Ascending aorta (tissue), 2 donors: ENCODE data around the gene METTL16. TPM values are rescaled to one million over a fixed set of nuclear protein-coding genes. Genes with fewer than 3 reads are reported as not detected.

Experiments
- DNase-seq, 2 donors: peaks; one replicate each; pipeline ENCODE4 v3.0.0-alpha.2; 2019; ENCODE audit warnings: low spot score in 2 of 2
- H3K27ac ChIP-seq, 2 donors: fragments of 200-600 bp; sonication (generic); one replicate each; pipeline ENCODE4 v1.5.1; 2016 to 2017; ENCODE audit warnings: mild to moderate bottlenecking in 1 of 2
- H3K27me3 ChIP-seq: fragments of 200-600 bp; sonication (generic); one replicate; pipeline ENCODE4 v1.5.1; 2017
- H3K36me3 ChIP-seq, 2 donors: fragments of 200-600 bp; sonication (generic); one replicate each; pipeline ENCODE4 v1.5.1; 2016
- H3K4me1 ChIP-seq, 2 donors: fragments of 200-600 bp; sonication (generic); one replicate each; pipeline ENCODE4 v1.5.1; 2016 to 2017; ENCODE audit warnings: mild to moderate bottlenecking in 1 of 2
- H3K4me3 ChIP-seq, 2 donors: fragments of 200-600 bp; sonication (generic); one replicate each; pipeline ENCODE4 v1.5.1; 2016 to 2017; ENCODE audit warnings: mild to moderate bottlenecking in 1 of 2
- H3K9me3 ChIP-seq, 2 donors: fragments of 200-600 bp; sonication (generic); one replicate each; pipeline ENCODE4 v1.5.1; 2016
- intact Hi-C: fragments of 100-400 bp; cut with DNase I; formaldehyde crosslinking; loops from one replicate; pipeline ENCODE4 v1.15.1; 2023
- total RNA-seq: library from RNA; depleted of rRNA; stranded (reverse); fragments of >200 nt; gene quantifications from one replicate; pipeline ENCODE4 v1.1.0, GENCODE V29; 2016
- TF ChIP-seq, protein P1 (sequence below), 3 experiments: fragments of 200-600 bp in 2 of 3; fragments of 450-650 bp in 1 of 3; sonication (generic) in 2 of 3; IDR thresholded peaks; one replicate each; pipeline ENCODE4 v1.5.1; 2016 to 2019; ENCODE audit warnings: antibody characterized with exemption in 3 of 3, mild to moderate bottlenecking in 1 of 3, moderate library complexity in 1 of 3

The METTL16 gene
- total RNA-seq, 1 donor from 2014 or later, result 15.3 TPM

DNA sequence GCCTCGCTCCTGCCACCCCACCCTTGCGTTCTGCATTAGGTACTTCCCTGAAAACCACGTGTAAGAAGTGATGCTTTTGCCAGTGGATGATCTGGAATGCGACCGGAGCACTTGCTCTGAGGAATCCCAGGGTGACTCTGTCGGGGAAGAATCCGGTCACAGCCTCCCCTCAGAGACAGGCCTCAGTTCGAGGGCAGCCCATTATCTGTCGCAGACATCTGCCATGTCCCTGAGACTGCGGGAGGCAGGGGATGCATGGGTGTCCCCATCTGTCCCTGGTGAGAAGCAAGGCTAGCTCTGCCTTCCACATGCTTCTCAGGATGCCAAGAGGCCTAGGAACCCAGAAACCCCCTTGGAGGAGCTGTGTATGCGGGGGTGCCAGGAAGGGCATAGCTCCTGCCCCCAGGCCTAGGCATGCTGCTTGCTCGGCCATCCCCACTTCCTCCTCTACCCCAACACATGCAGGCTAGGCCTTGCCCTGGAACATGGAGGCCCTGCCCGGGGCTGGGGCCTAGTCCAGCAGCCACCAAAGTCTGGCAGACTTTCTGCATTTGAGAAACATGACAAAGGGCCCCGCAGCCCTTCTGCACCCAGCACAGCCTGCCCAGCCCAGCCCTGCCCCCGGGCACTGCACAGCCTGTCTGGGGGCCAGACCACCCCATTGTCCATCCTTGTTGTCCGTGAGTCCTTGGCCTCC, 131.3 kb downstream of the METTL16 start:
- no peaks in the 10 kb centered on the region for H3K9me3 ChIP-seq
- H3K4me1 ChIP-seq, result peaks cover 0 to 4% of the 10 kb centered on the region in 2 donors
- intact Hi-C loops, result no loop called here
- H3K4me3 ChIP-seq, result no peak overlapping the region
- no peak for DNase-seq
- no peaks in the 10 kb centered on the region for H3K27me3 ChIP-seq
- H3K36me3 ChIP-seq, result peaks cover 36 to 58% of the 10 kb centered on the region in 2 donors
- no peak overlapping the region for H3K27ac ChIP-seq
- TF ChIP-seq, protein P1, sequence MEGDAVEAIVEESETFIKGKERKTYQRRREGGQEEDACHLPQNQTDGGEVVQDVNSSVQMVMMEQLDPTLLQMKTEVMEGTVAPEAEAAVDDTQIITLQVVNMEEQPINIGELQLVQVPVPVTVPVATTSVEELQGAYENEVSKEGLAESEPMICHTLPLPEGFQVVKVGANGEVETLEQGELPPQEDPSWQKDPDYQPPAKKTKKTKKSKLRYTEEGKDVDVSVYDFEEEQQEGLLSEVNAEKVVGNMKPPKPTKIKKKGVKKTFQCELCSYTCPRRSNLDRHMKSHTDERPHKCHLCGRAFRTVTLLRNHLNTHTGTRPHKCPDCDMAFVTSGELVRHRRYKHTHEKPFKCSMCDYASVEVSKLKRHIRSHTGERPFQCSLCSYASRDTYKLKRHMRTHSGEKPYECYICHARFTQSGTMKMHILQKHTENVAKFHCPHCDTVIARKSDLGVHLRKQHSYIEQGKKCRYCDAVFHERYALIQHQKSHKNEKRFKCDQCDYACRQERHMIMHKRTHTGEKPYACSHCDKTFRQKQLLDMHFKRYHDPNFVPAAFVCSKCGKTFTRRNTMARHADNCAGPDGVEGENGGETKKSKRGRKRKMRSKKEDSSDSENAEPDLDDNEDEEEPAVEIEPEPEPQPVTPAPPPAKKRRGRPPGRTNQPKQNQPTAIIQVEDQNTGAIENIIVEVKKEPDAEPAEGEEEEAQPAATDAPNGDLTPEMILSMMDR (IDR thresholded peaks at IDR 0.05), result no peak

DNA sequence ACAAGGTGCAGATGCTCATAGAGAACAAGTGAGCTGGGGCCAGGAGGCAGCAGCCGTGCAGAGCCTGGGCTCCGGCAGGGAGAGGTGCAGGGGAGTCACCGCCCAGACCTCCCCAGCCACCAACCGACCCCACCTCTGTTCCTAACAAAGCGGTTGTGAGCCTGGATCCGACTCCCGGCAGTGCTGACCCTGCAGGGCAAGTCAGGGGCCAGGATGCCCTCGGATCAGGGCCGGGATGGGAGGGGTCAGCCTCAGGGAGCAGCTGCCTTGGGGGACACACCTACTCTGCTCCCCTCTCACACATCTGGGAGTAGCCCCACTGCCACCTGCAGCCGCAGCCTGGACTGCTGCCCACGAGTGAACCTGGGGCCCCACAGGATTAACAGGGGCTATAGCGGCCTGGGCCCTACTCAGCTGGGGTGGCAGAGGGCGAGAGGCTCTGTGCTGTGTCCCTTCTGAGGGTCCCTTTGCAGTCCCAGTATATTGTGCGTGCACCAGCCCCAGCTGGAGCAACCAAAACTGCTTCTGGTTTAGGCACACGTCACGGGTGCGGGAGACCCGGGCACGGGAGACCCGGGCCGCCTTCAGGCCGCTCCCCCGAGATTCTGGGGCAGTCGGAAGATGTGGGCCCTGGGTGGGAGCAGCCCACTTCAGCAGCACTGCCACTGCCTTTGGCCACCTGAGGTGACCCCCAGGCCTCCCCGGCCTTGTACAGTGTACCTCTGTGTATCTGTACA, 132.0 kb downstream of the METTL16 start:
- Histone ChIP-seq H3K4me3 (no peak overlapping the region), H3K27me3 (no peaks in the 10 kb centered on the region), H3K4me1 (peaks cover 0 to 4% of the 10 kb centered on the region in 2 donors), H3K27ac (no peak overlapping the region), H3K9me3 (no peaks in the 10 kb centered on the region), H3K36me3 (peaks cover 41 to 63% of the 10 kb centered on the region in 2 donors)
- no peak for DNase-seq
- TF ChIP-seq, protein P1 (IDR thresholded peaks at IDR 0.05), result no peak
- intact Hi-C loops, result no loop called here

DNA sequence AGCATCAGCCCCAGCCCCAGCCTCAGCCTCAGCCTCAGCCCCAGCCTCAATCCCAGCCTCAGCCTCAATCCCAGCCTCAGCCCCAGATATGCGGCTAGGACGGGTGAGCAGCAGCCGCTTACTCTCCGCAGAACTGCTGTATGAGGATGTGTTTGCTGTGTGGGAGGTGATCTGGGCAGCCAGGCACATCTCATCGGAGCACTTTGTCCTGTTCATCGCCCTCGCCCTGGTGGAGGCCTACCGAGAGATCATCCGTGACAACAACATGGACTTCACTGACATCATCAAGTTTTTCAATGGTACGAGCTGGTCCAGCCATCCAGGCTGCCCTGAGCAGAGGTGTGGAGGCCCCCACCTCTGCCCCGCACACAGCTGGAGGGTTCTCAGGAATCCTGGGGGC, 132.8 kb downstream of the METTL16 start:
- Histone ChIP-seq H3K27me3 (no peaks in the 10 kb centered on the region), H3K27ac (no peak overlapping the region), H3K4me1 (peaks cover 0 to 4% of the 10 kb centered on the region in 2 donors), H3K36me3 (peaks cover 42 to 67% of the 10 kb centered on the region in 2 donors), H3K4me3 (no peak overlapping the region), H3K9me3 (no peaks in the 10 kb centered on the region)
- intact Hi-C loops, result no loop called here
- DNase-seq, result no peak
- TF ChIP-seq, protein P1 (IDR thresholded peaks at IDR 0.05), result no peak

DNA sequence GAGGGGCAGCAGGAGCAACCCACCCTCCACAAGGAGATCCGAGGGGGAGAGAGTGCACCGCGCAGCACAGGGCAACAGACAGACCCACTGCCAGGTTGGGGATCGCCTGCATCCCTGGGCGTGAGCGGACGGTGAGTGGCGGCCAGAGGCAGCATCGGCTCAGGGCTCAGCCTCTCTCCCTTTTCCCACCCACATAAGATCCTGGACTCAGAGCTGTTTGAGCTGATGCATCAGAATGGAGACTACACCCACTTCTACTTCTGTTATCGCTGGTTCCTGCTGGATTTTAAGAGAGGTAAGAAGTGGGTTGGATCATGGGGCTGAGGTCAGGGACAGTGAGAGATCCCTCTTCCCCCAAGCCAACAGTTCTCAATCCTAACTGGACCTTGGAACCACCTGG, 134.0 kb downstream of the METTL16 start:
- peaks cover 0 to under 1% of the 10 kb centered on the region in 2 donors for H3K4me1 ChIP-seq
- TF ChIP-seq, protein P1 (IDR thresholded peaks at IDR 0.05), result no peak
- no peak for DNase-seq
- no peak overlapping the region for H3K27ac ChIP-seq
- intact Hi-C loops, result no loop called here
- no peaks in the 10 kb centered on the region for H3K9me3 ChIP-seq
- H3K4me3 ChIP-seq, result no peak overlapping the region
- no peaks in the 10 kb centered on the region for H3K27me3 ChIP-seq
- H3K36me3 ChIP-seq, result peaks cover 52 to 76% of the 10 kb centered on the region in 2 donors

DNA sequence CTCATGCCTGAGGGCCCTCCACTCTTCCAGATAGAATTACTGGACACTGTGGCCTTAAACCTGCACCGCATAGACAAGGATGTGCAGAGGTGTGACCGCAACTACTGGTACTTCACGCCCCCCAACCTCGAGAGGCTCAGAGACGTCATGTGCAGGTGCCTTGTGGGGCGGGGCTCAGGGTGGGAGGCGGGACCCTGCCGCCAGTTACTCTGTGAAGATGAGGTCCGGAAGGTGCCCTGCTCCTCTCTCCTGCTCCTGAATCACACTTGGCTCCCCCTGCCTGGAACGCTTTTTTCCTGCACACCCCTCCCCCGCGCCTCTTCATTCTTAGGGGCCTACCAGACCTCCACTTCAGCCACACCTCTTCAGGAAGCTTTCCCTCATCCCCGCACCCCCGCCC, 135.6 kb downstream of the METTL16 start:
- H3K4me1 ChIP-seq, result no peaks in the 10 kb centered on the region
- no peak overlapping the region for H3K4me3 ChIP-seq
- no peaks in the 10 kb centered on the region for H3K27me3 ChIP-seq
- DNase-seq, result no peak
- H3K9me3 ChIP-seq, result no peaks in the 10 kb centered on the region
- peaks cover 48 to 89% of the 10 kb centered on the region in 2 donors for H3K36me3 ChIP-seq
- H3K27ac ChIP-seq, result no peak overlapping the region
- TF ChIP-seq, protein P1 (IDR thresholded peaks at IDR 0.05), result no peak
- intact Hi-C loops, result no loop called here
